Transverse colon (tissue), 4 donors: ENCODE data around the gene CETN1.

ENCODE experiments used
- EP300 ChIP-seq: sonication (generic); formaldehyde crosslinking; IDR thresholded peaks from one replicate; pipeline ENCODE4 v1.6.1; 2017; ENCODE audit warnings: antibody characterized with exemption, low read depth
- POLR2A ChIP-seq: fragments of 450-650 bp; IDR thresholded peaks from one replicate; pipeline ENCODE4 v1.6.1; 2016; ENCODE audit warnings: antibody characterized with exemption, mild to moderate bottlenecking, moderate library complexity
- POLR2AphosphoS5 ChIP-seq, 3 donors: sonication (generic); formaldehyde crosslinking; IDR thresholded peaks; one replicate each; pipeline ENCODE4 v1.6.1; 2016; ENCODE audit warnings: antibody characterized with exemption in 3 of 3
- TF ChIP-seq, protein P1 (sequence below), 5 experiments: fragments of 200-600 bp in 3 of 5; fragments of 450-650 bp in 2 of 5; sonication (generic) in 3 of 5; IDR thresholded peaks; 1 replicate in 2 of 5; 2 replicates in 3 of 5; pipeline ENCODE4 v1.5.1; 2016 to 2017; ENCODE audit warnings: antibody characterized with exemption in 5 of 5, inconsistent platforms in 3 of 5, mild to moderate bottlenecking in 2 of 5, moderate library complexity in 1 of 5

DNA sequence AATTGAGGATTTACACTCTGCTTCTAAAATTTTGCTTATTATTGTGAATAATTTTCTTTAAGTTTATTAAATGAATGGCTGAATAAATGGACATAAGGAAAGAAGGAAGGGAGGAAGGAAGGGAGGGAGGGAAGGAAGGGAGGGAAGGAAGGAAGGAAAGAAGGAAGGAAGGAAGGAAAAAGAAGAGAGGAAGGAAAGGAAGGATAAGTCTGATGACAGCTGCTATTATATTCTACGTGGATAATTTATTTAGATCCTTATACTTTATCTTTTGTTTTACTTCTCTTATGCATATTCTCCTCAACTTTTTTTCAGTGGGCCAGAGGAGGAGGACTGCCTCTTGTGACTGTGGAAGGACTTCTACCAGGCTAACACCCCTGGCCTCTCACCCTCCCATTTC, 34.0 kb downstream of the CETN1 start:
- TF ChIP-seq, protein P1, sequence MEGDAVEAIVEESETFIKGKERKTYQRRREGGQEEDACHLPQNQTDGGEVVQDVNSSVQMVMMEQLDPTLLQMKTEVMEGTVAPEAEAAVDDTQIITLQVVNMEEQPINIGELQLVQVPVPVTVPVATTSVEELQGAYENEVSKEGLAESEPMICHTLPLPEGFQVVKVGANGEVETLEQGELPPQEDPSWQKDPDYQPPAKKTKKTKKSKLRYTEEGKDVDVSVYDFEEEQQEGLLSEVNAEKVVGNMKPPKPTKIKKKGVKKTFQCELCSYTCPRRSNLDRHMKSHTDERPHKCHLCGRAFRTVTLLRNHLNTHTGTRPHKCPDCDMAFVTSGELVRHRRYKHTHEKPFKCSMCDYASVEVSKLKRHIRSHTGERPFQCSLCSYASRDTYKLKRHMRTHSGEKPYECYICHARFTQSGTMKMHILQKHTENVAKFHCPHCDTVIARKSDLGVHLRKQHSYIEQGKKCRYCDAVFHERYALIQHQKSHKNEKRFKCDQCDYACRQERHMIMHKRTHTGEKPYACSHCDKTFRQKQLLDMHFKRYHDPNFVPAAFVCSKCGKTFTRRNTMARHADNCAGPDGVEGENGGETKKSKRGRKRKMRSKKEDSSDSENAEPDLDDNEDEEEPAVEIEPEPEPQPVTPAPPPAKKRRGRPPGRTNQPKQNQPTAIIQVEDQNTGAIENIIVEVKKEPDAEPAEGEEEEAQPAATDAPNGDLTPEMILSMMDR (IDR thresholded peaks at IDR 0.05), result no peak
- TF ChIP-seq POLR2A (no peak), POLR2AphosphoS5 (IDR thresholded peaks at IDR 0.05) (no peak), EP300 (no peak)
